Thyroid gland (tissue), 4 donors: ENCODE measurements around the gene SSH3.

Experiments used
- POLR2A ChIP-seq, 2 donors: fragments of 450-650 bp; IDR thresholded peaks; one replicate each; pipeline ENCODE4 v1.6.1; 2017; ENCODE audit warnings: antibody characterized with exemption in 2 of 2, mild to moderate bottlenecking in 2 of 2, moderate library complexity in 1 of 2
- TF ChIP-seq, protein P1 (sequence below), 6 experiments: fragments of 200-600 bp in 3 of 6; fragments of 450-650 bp in 3 of 6; sonication (generic) in 3 of 6; IDR thresholded peaks; one replicate each; pipeline ENCODE4 v1.5.1; 2016 to 2019; ENCODE audit warnings: antibody characterized with exemption in 6 of 6, mild to moderate bottlenecking in 2 of 6, inconsistent platforms in 1 of 6, moderate library complexity in 1 of 6

- TF ChIP-seq, protein P1, sequence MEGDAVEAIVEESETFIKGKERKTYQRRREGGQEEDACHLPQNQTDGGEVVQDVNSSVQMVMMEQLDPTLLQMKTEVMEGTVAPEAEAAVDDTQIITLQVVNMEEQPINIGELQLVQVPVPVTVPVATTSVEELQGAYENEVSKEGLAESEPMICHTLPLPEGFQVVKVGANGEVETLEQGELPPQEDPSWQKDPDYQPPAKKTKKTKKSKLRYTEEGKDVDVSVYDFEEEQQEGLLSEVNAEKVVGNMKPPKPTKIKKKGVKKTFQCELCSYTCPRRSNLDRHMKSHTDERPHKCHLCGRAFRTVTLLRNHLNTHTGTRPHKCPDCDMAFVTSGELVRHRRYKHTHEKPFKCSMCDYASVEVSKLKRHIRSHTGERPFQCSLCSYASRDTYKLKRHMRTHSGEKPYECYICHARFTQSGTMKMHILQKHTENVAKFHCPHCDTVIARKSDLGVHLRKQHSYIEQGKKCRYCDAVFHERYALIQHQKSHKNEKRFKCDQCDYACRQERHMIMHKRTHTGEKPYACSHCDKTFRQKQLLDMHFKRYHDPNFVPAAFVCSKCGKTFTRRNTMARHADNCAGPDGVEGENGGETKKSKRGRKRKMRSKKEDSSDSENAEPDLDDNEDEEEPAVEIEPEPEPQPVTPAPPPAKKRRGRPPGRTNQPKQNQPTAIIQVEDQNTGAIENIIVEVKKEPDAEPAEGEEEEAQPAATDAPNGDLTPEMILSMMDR (IDR thresholded peaks at IDR 0.05) = no peak
- no peak for TF ChIP-seq POLR2A (IDR thresholded peaks at IDR 0.05)
Observed at GRCh38 chr11:67300256-67300755, 3.0 kb upstream of the SSH3 start.
